Cerebellar cortex (tissue), 1 donor: Measurements from ENCODE around the gene FKBP10.
A peak's percentile ranks its signal among the peaks of the same experiment; 100 is the strongest.
"Not testable (repeated sequence)": the region's sequence is repeated elsewhere in the genome, so short reads cannot be mapped to it uniquely, and the experiment has no call there.

ENCODE experiments used
- DNase-seq: peaks from one replicate; pipeline ENCODE4 v3.0.0-alpha.2; 2015; ENCODE audit warnings: low spot score

The FKBP10 gene

GRCh38 chr17:41812381-41813151 lies at the start of gene FKBP10:
TSS of gene FKBP10 (plus strand) at chr17:41813004. CDS start at chr17:41813035, 31 bp downstream.
- peak; percentile 88 for DNase-seq

DNA sequence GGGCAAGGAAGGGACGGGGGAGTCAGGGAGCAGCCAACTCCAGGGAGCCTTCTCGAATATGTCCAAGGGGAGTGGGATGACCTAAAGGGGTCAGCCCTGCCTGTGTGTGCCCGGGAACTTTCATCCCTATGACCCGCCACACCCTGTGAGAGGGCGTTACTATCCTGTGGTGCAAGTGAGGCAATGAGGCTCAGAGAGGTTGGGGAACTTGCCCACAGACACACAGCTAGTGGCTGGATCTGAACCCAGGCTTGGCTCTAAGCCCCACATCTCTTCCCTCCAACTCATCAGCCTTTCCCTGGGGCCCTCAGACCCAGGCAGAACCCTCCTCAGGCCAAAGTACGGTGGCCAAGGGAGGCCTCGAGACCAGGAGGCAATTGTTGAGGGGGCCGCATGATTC lies 49.5 kb upstream of the FKBP10 start:
- DNase-seq: no peak

GRCh38 chr17:41766135-41766534 lies 46.7 kb upstream of the FKBP10 start:
- DNase-seq: no peak

GRCh38 chr17:41767324-41768042 lies 45.3 kb upstream of the FKBP10 start:
- DNase-seq: no peak

DNA sequence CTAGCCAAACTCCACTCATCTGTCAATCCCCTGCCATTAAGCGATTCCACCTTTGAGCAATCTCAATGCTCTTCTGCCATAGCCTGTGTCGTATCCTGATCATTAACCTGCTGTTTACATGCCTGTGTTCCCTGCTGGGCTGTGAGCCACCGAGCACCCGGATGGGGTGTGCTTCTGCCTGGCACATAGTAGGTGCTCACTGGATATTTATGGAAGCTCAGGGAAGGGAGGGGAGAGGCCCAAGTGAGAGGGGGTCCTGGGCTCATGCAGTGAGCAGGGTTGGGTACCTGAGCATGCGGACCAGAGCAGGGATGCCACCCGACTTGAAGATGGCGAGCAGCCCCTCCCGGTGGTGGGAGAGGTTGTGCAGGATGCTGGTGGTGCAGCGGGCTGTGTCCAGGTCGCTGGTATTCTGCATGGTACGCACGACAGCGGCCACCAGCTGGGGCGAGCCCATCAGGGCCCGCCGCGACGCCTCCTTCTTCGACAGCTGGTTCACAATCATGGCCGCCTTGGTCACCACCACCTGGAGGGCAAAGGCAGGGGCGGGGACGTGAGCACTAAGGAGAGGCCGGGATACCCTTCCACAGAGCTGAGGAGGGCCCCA lies 44.0 kb upstream of the FKBP10 start:
- no peak for DNase-seq

DNA sequence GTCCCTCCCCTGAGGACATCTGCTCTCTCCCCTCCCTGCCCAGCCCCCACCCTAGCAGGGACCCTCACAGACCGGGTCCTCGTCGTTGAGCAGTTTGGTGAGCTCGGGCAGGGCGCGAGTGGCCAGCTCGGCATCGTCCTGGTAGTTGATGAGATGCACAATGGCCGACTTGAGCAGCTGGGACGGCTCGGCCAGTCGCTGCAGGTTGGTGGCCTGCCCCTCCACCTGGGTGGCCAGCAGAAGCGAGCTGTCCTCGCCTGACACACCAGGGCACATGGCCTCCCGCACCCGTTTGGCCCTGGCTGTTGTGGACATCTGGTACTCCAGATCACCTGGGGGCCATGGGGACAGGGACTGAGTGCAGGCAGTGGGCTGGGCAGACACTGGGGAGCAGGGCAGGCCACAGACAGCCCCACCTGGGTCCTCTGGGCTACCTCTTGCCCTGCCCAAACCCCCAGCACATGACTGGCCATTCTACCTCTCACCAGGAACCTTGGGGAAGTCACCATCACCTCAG lies 43.4 kb upstream of the FKBP10 start:
- no peak for DNase-seq

DNA sequence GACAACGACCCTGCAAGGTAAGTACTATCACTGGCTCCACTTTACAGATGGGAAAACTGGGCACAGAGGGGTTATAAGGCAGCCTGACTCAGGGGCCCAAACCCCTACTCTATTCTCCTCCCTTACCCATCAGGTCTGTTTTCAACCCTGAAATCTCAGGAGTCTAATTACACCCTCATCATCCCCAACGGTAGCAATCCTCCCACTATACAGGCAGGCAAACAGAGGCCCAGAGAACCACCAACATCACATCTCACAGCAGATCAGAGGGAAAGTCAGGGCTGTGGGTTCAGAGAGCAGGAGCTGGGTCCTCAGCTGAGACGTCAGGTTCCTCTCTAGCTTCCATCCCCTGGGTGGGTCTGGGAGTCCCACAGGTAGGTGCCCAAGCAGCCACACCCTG lies 42.8 kb upstream of the FKBP10 start:
- DNase-seq: no peak

- no peak for DNase-seq
Observed at GRCh38 chr17:41771389-41772206, 41.2 kb upstream of the FKBP10 start.

- no peak for DNase-seq
Observed at GRCh38 chr17:41772218-41772585, 40.6 kb upstream of the FKBP10 start.

GRCh38 chr17:41772586-41773189 lies 40.1 kb upstream of the FKBP10 start:
- no peak for DNase-seq

DNA sequence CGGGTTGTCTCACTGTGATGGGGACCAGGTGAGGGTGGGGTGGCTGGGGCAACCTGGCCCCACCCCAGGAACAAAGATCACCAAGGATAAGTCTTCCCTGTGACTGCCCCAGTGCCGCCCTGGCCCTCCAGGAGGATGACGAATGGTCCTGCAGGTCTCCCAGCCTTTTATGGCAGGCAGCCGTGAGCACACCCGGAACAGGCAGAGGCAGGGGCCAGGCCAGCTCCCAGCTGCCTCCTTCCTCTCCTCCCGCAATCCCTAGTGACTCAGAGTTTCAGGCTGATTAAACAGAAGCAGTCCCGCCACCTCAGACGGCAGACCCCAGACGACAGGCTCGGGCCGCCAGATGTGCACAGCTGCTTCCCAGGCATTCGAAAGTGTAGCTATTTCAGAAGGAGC lies 39.6 kb upstream of the FKBP10 start:
- no peak for DNase-seq

- DNase-seq: no peak
Observed at GRCh38 chr17:41773731-41774193, 39.0 kb upstream of the FKBP10 start.

GRCh38 chr17:41775394-41776226 lies 37.2 kb upstream of the FKBP10 start:
- no peak for DNase-seq

- DNase-seq: not testable (repeated sequence)
Observed at GRCh38 chr17:41776262-41776900, 36.4 kb upstream of the FKBP10 start.

GRCh38 chr17:41777157-41777573 lies 35.6 kb upstream of the FKBP10 start:
- no peak for DNase-seq

DNA sequence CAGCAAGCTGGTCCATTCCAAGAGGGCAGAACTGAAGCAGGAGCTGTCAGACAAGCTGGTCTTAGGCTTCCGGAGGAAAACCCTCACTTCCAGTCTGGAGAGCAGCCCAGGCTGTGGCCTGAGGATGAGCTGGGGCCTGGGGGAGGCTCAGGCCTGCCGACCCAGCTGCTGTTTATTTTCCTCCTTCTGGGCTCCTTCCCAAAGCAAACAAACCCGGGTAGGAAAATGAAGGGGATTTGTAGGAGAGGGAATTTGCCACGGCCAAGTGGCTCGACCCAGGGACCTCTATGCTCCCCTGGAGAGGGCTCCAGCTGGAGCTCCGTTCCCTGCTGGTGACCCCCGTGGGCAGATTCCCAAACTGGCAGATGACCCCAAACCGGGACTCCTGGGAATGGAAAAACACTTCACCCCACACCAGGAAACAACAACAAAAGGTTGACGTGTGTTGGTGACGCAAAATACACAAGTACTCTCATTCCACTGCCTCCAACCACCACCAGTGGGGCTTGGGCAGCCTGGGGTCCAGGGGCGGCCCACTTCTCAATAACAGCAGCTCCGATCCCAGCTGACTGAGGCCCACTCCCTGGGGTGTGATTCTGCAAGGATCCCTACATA lies 35.1 kb upstream of the FKBP10 start:
- DNase-seq: peak; percentile 83

DNA sequence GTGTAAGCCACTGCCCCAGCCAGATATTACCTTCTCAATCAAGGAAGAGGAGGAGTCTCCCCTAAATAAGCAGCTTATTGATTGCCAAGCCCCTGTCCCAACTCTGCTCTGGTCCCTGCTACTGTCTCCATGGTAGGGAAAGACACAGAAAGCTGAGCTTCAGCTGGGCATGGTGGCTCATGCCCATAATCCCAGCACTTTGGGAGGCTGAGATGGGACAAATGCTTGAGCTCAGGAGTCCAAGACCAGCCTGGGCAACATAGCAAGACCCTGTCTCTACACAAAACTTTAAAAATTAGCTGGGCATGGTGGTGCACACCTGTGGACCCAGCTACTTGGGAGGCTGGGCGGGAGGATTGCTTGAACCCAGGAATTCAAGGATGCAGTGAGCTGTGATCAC lies 32.9 kb upstream of the FKBP10 start:
- no peak for DNase-seq

DNA sequence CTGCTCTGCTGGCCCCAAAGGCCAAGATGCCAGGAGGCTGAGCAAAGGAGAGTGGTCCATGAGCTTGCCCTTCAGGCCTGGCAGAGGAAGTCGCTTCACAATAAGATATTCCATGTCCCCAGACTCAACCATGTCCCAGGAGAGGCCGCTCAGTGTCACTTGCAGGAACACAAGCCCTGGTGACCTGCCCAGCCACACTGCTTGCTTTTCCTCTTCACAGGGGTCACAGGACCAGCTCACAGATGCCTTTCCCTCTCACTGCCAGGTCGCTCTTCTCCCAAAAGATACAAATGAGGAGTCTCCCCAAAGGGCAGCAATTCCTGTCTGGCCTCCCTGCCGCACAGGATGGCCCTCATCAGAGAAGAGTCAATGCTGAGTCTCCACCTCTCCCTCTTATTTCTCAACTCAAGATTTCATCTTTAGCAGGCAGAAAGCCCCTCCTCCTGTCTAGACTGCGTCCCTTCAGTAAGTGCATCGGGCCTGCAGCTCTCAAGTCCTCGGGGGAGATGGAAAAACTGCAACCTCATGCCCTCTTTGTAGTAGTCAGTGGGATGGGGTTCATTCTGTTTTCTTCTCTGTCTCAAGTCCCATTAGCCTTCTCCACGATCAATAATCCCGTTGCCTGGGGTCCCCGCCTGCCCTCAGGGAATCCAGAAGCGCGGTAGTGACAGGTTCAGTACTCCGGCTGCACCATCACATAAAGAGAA lies 31.2 kb upstream of the FKBP10 start:
- DNase-seq: no peak

GRCh38 chr17:41782142-41782541 lies 30.7 kb upstream of the FKBP10 start:
- no peak for DNase-seq
